ENCODE data around the gene CBFA2T2. TPM values are rescaled to one million over a fixed set of nuclear protein-coding genes. Genes with fewer than 3 reads are reported as not detected.

Gene CBFA2T2
- total and polyA plus RNA-seq, 2 of the 4 experiments (the other 2 are of a cell fraction) = 3.8 to 6.2 TPM

- ATAC-seq (ENCODE audit: low read depth) (peak; percentile 14; the same call in 1 of the 2 replicates), DNase-seq (no peak)
- TF ChIP-seq MAZ (IDR thresholded peaks at IDR 0.05; ENCODE audit: borderline replicate concordance, low read depth, low read length) (no peak), CHD1 (IDR thresholded peaks at IDR 0.05; ENCODE audit: low read depth, low read length) (no peak), CTCF (conservative IDR thresholded peaks at IDR 0.05; ENCODE audit: low read depth, low read length) (no peak), POLR2A (IDR thresholded peaks at IDR 0.05; ENCODE audit: low read depth, low read length) (no peak), SMC3 (IDR thresholded peaks at IDR 0.05; ENCODE audit: low read depth, low read length) (no peak), FOS (IDR thresholded peaks at IDR 0.05; ENCODE audit: low read depth, low read length) (no peak), BHLHE40 (IDR thresholded peaks at IDR 0.05; ENCODE audit: low read depth, low read length) (no peak), MXI1 (IDR thresholded peaks at IDR 0.05; ENCODE audit: borderline replicate concordance, low read depth, low read length) (no peak)
- H3K9me3 ChIP-seq (ENCODE audit: control insufficient read depth, insufficient read depth, low read length) = no peaks in the 10 kb centered on the region
- H3K56ac ChIP-seq (ENCODE audit: extremely low read depth, insufficient read depth, low read length) = no peak overlapping the region
- no peaks in the 10 kb centered on the region for H3K36me3 ChIP-seq (ENCODE audit: control insufficient read depth, insufficient read depth, low read length)
- no peak overlapping the region for H3K9ac ChIP-seq (ENCODE audit: low read depth, low read length)
- no peak overlapping the region for H3K23ac ChIP-seq (ENCODE audit: low read depth, low read length)
- intact Hi-C loops (cut with micrococcal nuclease) = loop anchor here (5.0 kb wide), 1 partner anchor 37 kb away; no protein-coding TSS in a partner anchor
- H3K4me2 ChIP-seq (ENCODE audit: low read depth, low read length) = no peak overlapping the region
- H4K5ac ChIP-seq (ENCODE audit: low read depth, low read length) = no peak overlapping the region
- peaks cover 8 to 19% of the 10 kb centered on the region in 2 experiments; a peak in 3 of 4 replicates for H3K79me1 ChIP-seq (ENCODE audit: low read depth in 1 of 2, low read length in 2 of 2)
- H2BK5ac ChIP-seq (ENCODE audit: low read depth, low read length, poor library complexity, severe bottlenecking) = no peak overlapping the region
- H3K18ac ChIP-seq (ENCODE audit: low read depth, low read length) = no peak overlapping the region
- no peak overlapping the region for H3K14ac ChIP-seq (replicated peaks; ENCODE audit: low read depth, low read length)
- WGBS, 2 experiments (ENCODE audit: extremely low coverage in 2 of 2, insufficient read length in 1 of 2) = no CpG with 5 or more reads among the region's 3 CpGs
- in situ Hi-C loops (cut with MboI; ENCODE audit: low sequenced_read_pairs) = no loop called here
- H3K4me3 ChIP-seq (ENCODE audit: insufficient read depth, low read depth, low read length) = no peak overlapping the region
- H2BK15ac ChIP-seq (ENCODE audit: low read depth, low read length) = no peak overlapping the region
- H4K20me1 ChIP-seq (ENCODE audit: insufficient read depth, low read length) = 0 out of 2 replicates have a peak, but pooled peaks cover 3% of the 10 kb centered on the region
- H3K27ac ChIP-seq (ENCODE audit: insufficient read depth, low read length) = no peak overlapping the region
- CTCF ChIA-PET = no interaction called here
- dilution Hi-C loops (cut with HindIII; ENCODE audit: low sequenced_read_pairs, unreplicated experiment) = no loop called here
- no peak overlapping the region for H4K8ac ChIP-seq (ENCODE audit: low read depth in 2 of 2, low read length in 2 of 2)
- no peaks in the 10 kb centered on the region for H3K27me3 ChIP-seq (ENCODE audit: control insufficient read depth, insufficient read depth, low read length)
- no peak overlapping the region for H3K4ac ChIP-seq (ENCODE audit: low read depth, low read length)
- no peak overlapping the region for H2AK9ac ChIP-seq (replicated peaks; ENCODE audit: low read depth, low read length, poor library complexity)
- no peaks in the 10 kb centered on the region for H3K4me1 ChIP-seq (ENCODE audit: control insufficient read depth, insufficient read depth, low read length)
- H2BK120ac ChIP-seq (ENCODE audit: low read depth, low read length) = no peak overlapping the region
- 0 out of 2 replicates have a peak, but pooled peaks cover 2% of the 10 kb centered on the region for H3K9me1 ChIP-seq (ENCODE audit: insufficient read depth, low read length)
- H2BK20ac ChIP-seq (ENCODE audit: low read depth, low read length) = no peak overlapping the region
- H2AK5ac ChIP-seq (ENCODE audit: low read depth, low read length) = no peak overlapping the region
- no TSS peak for BruUV-seq (replicated peaks)
- POLR2A ChIA-PET (ENCODE audit: unreplicated experiment) = no interaction called here
- H2AFZ ChIP-seq (replicated peaks; ENCODE audit: low read length, poor library complexity) = no peak overlapping the region
- H4K91ac ChIP-seq (ENCODE audit: insufficient read depth, low read depth, low read length) = no peak overlapping the region
Observed at GRCh38 chr20:33584976-33585375, 95.1 kb downstream of the CBFA2T2 start.

Data from IMR-90 (cell line).